ENCODE data around the gene C7. TPM values are rescaled to one million over a fixed set of nuclear protein-coding genes. Genes with fewer than 3 reads are reported as not detected.
"Not testable (repeated sequence)": the region's sequence is repeated elsewhere in the genome, so short reads cannot be mapped to it uniquely, and the experiment has no call there.

C7 gene
- total RNA-seq, 1 donor from 2014 or later, result 8.1 TPM

DNA sequence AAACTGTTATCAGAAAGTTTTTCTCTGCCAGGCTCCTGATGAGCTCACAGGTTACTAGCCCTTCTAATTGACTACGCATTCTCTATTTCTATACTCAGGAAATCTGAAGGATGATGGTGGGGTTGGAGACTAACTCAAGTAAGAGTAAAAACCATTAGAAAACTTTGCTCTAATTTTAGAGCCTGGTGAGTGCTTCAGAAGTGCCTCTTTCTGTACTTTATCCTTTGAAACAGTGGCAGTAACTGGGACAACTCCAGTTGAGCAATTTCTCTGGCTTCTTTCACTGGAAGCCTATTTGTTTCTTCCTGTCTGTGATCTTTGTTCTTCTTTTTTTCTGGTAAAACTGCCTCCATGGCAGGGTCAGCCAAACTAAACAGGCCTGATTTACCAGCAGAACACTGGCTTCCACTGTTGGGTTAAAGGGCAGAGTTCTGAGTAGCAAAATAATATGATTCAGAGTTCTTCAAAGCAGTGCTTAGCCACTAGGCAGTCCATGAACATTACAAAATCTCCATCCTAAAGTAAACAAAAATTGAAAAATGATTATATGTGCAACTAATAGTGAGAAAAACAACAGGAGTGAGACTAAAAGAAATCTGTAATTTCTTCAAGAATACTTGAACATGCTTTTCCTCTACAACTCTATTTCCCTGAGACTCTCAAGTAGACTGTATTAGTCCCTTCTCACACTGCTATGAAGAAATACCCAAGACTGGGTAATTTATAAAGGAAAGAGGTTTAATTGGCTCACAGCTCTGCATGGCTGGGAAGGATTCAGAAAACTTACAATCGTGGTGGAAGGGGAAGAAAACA lies 82.1 kb downstream of the C7 start:
- DNase-seq, result no peak

DNA sequence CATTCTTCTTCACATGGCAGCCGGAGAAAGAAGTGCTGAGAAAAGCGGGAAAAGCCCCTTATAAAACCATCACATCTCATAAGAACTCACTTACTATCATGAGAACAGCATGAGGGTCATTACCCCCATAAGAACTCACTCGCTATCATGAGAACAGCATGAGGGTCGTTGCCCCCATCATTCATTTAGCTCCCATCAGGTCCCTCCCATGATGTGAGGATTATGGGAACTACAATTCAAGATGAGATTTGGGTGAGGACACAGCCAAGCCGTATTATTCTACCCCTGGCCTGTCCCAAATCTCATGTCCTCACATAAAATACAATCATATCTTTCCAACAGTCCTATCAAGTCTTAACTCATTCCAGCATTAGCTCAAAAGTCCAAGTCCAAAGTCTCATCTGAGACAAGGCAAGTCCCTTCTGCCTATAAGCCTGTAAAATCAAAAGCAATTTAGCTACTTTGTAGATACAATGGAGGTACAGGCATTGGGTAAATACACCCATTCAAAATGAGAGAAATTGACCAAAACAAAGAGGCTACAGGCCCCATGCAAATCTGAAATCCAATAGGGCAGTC lies 82.8 kb downstream of the C7 start:
- DNase-seq, result no peak

DNA sequence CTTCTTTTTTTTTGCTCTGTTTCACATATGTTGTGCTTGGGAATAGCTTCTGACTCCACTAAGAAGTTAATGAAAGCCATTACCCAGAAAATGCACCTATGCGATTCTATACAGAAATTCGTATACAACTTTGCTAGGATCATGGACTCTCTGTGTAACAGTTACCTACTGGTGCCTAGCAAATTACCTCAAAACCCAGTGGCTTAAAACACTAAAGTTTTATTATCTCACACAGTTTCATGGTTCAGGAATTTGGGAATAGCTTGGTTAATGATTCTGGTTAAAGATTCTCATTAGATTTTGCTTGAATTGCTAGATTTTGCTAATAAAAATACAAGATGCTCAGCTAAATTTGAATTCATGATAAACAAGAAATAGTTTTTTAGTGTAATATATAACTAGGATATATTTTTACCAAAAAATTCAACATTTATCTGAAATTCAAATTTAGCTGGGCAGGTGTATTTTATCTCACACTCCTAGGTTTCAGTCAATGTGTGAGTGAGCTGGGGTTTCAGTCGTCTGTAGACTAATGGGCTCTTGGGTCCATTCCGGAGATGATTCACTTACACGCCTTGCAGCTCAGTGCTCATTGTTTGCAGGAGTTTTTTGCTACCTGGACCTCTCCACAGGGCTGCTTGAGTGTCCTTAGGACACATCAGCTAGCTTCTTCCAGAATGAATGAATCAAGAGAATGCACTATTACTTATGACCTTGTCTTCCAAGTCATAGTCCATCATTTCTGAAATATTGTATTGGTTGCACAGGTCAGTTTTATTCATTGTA lies 86.7 kb downstream of the C7 start:
- no peak for DNase-seq

DNA sequence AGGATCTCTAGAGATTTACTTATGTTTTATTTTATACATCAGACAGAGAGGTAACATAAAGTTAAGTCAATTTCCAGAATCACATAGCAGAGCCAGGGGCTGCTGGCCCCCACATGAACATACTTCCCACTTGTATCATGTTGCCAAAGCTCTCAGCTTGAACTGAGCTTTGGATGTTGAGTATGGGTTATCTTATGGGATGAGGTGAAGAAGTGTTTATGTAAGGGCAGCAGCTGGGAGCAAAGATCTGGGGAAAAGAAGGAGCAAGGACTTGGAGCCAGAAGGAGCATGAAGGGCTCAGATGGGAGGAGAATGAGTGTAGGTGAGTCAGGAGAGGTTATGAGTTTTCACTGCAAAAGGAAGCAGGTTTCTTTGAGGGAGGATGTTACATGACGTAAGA lies 89.8 kb downstream of the C7 start:
- no peak for DNase-seq

DNA sequence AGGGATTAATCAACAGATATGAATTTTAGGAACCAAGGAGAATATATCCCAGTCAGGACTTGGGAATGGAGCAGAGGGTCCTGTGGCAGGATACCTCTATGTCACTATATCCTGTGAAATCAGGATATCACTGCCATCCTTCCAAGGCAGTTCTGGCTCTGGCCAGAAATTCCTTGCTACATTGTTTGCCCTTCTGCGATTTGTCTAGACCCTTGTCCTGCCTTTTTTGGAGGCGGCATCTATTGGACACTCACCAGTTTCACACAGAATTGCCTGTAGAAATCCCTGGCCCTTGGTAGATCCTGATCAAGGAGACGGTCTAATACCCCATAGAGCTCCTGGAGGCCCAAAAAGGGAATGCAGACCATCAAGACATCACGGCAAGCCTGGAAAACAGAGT lies 90.7 kb downstream of the C7 start:
- DNase-seq, result no peak

DNA sequence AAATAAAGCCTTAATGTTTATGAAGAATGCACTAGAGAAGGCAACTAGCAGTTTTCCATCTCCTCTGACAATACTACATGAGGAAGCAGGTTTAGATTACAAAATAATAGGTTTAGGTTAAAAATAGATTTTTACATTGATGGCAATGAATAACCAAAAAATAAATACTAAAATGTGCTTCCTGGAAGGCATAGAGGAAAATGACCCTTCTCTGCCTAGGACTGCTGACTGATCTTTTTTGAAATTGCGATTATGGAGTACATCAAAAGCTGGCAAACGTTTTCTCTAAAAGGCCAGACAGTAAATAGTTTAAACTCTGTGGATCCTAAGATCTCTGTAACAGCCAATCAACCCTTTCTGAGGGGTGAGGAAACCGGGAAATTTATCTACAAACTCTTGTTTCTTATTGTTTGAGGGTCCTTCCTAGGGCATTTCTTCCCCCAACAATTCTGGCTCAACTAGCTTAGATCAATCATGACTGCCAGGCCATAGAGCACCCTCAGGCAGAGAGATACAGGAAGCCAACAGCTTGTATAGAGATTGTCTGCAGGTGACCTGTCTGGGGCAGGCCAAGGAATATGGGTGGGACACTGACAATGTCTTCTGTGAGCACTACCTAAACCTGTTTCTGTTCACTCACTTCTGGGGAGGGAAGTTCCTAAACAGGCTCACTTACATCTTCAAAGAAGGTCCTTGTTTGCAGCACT lies 94.5 kb downstream of the C7 start:
- DNase-seq, result no peak

DNA sequence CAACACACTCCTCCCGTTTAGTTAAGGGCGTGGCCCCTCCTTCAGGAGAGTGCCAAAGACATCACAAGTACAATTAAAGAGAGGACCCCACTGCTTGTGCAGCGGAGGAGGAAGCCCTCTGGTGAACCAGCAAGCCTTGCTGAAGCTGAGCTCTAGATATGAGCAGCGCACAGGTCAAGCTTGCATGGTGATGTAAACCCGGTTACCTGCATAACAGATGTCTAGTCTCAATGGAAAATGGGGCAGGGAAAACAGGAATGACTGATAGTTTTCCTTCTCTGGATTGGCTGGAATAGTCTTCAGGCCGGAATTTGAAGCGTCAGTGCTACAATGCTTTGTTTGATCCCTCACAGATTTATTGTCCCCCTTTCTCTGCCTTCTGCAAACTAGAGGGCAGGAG lies 95.6 kb downstream of the C7 start:
- DNase-seq, result no peak

DNA sequence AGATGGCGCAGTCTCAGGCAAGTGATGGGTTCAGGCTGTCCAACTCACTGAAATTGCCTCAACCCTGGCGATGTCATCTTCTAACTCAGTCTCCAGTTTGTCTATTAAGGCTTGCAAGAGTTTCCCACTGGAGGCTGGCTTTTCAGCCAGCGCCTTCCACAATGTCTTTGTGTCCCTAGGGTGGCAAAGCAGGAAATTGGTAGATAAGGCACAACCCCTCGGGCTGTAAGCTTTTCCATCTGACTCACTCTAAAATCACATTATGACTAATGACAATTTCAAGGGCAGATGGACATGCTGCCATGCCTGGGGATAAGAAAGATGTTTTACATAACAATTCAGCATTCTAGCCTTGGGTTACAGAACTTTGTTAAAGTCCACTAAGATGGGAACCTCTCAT lies 99.9 kb downstream of the C7 start:
- no peak for DNase-seq

DNA sequence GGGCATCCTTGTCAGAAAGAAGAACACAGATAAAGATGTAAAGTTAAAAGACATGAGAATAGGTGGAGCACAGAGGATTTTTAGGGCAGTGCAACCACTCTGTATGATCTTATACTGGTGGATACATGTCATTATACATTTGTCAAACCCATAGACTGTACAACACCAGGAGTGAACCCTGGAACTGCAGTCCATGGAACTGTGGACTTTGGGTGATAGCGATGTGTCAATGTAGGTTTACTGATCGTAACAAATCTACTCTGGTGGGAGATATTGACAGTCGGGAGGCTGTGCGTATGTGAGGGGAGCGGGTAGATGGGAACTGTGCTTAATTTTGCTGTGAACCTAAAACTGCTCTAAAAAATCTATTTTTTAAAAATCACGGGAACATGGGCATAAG lies 101.3 kb downstream of the C7 start:
- DNase-seq, result no peak

DNA sequence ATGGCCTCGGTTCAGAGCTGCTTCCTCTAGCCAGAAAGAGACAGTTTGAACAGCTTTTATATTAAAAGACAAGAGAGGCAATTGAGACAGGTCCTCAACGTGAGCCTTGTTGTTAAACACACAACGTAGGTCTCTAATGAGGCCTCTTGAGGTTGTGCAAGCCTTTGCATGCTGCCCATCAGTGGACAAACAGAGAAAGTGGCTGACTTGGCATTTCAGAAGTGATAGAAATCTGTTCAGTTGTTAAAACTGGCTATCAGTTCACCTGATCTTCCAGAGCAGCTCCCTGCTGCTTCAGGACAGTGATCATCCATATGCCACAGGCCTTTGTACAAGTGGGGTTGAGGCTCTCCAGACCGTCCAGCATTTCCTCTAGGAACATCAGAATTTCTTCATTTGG lies 103.0 kb downstream of the C7 start:
- no peak for DNase-seq

DNA sequence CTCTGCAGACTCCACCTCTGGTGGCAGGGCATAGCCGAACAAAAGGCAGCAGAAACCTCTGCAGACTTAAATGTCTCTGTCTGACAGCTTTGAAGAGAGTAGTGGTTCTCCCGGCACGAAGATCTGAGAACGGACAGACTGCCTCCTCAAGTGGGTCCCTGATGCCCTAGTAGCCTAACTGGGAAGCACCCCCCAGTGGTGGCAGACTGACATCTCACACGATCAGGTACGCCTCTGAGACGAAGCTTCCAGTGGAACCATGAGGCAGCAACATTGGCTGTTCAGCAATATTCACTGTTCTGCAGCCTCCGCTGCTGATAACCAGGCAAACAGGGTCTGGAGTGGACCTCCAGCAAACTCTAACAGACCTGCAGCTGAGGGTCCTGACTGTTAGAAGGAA lies 113.3 kb downstream of the C7 start:
- not testable (repeated sequence) for DNase-seq

Small RNA genes lying within 50 kb of the gene (small RNA-seq; reads per million reads assigned to genes)
- not detected for gene AC114967.1
- not detected for gene RNU7-161P

Other genes with a start within 250 kb of the C7 start
- 3.3 TPM for gene PTGER4, start 229.6 kb upstream of the C7 start, total RNA-seq
- gene TTC33, start 153.5 kb upstream of the C7 start, total RNA-seq, result 65.5 TPM
- 74.1 TPM for gene PRKAA1, start 111.1 kb upstream of the C7 start, total RNA-seq
- 1,054 TPM for gene RPL37, start 74.3 kb upstream of the C7 start, total RNA-seq
- gene CARD6, start 68.1 kb upstream of the C7 start, total RNA-seq, result 1.6 TPM
- gene MROH2B, start 161.8 kb downstream of the C7 start, total RNA-seq, result not detected

All from occipital lobe (tissue), 3 donors.